Endometrial microvascular endothelial cells (primary cell): ENCODE results near the gene CIAO2A. TPM values are rescaled to one million over a fixed set of nuclear protein-coding genes. Genes with fewer than 3 reads are reported as not detected.

Experiments used
- in situ Hi-C: cut with HindIII; loops from 2 replicates; pipeline ENCODE4 v1.10.0; 2017; ENCODE audit warnings: low sequenced_read_pairs, low pct_unique_long_range_greater_than_20kb; ENCODE audit errors: inconsistent ontology term
- total RNA-seq: library from RNA; depleted of rRNA; stranded (reverse); fragments of >200 nt; gene quantifications from one replicate; pipeline ENCODE4 v1.2.3, GENCODE V29; 2015; ENCODE audit errors: inconsistent ontology term

The CIAO2A gene
- total RNA-seq, 1 donor from 2014 or later = 72.7 TPM

DNA sequence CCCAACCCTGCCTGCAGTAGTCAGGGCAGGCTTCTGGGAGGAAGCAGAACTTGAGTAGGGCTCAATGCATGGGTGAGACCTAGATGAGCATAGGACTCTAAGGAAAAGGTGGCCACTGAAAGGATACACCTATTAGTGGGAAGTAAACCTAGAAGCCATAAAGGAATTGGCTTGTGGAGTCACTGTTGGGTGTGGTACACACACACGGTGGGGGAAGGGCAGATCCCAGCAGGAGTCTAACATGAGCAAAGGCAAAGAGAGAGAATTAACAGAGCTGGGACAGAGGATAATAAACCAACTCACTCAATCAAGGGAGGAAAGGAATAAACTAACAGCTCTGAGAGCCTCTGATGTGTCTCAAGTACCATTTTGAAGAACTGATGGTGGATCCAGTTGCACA is 70.4 kb downstream of the CIAO2A start:
- in situ Hi-C loops = no loop called here

GRCh38 chr15:64022571-64022970 is 71.1 kb downstream of the CIAO2A start:
- in situ Hi-C loops = no loop called here

Other genes starting within 250 kb of the CIAO2A start
- gene DAPK2, start 47.4 kb downstream of the CIAO2A start, total RNA-seq = 0.84 TPM
- 25.9 TPM for gene SNX1, start 2.1 kb upstream of the CIAO2A start, total RNA-seq
- not detected for gene SNX22, start 57.9 kb upstream of the CIAO2A start, total RNA-seq
- 715 TPM for gene PPIB, start 69.2 kb upstream of the CIAO2A start, total RNA-seq